ENCODE data around the gene SGPL1.

GRCh38 chr10:70822076-70822820 lies 6.5 kb downstream of the SGPL1 start:
- no peak for TF ChIP-seq REST (IDR thresholded peaks at IDR 0.05; ENCODE audit: low read depth)
- TF ChIP-seq RAD21 (IDR thresholded peaks at IDR 0.05; ENCODE audit: low read depth), result no peak
- no peak for TF ChIP-seq YY1 (IDR thresholded peaks at IDR 0.05; ENCODE audit: low read depth)
- no peak for TF ChIP-seq CEBPB (IDR thresholded peaks at IDR 0.05)
- no peak for TF ChIP-seq EGR1 (IDR thresholded peaks at IDR 0.05)

All from Ishikawa (cell line).